Measurements from ENCODE around the gene POLG.

Gene POLG

DNA sequence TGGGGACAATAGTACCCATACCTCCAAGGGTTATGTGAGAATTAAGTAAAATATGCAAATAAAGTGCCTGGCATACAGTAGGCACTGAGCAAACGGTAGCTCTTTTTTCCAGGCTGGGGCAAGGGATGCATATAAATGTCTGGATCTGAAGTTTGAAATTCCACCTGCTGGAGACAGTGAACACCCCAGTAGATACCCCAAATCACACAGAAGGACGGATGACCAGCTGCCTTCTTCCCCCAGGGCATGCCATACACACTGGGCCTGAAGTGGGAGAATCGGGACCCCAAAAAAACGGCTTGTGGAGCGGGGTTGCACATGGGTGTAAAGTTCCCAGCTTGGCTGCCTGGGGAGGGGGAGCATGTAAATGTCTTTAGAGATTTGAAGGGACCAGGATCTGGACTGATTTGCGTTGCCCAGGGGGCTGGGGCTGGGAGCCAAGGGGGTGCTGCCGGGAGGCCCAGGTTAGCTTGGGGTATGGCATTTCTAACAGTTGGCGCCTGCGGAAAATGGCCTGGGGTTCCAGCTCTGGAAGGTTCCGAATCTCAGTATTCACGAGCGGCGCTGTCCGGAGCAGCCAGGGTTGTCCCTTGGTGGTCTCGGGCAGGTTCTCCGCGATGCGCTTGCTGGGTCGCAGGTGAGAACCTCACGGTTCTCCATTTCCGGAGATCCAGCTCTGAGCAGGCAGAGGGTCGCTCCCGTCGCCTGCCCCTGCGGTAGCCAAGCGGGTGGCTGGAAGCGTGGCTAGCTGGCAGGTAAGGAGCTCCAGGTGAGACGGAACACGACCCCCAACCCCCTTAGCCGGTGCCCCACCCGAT is 42.6 kb upstream of the POLG start:
- Histone ChIP-seq H3K4me3 (ENCODE audit: low read length) (no peak overlapping the region), H3K27me3 (ENCODE audit: insufficient read depth, low read length) (peaks cover 100% of the 10 kb centered on the region), H3K4me1 (ENCODE audit: insufficient read depth, low read length) (peaks cover 25% of the 10 kb centered on the region), H3K36me3 (ENCODE audit: insufficient read depth, low read length) (no peaks in the 10 kb centered on the region), H3K9ac (ENCODE audit: low read depth, low read length) (no peak overlapping the region), H3K9me3 (ENCODE audit: insufficient read depth, low read depth, low read length) (no peaks in the 10 kb centered on the region), H3K27ac (ENCODE audit: low read depth, low read length) (no peak overlapping the region)
- WGBS, result 60% methylated on average over 31 of the region's 31 CpGs

DNA sequence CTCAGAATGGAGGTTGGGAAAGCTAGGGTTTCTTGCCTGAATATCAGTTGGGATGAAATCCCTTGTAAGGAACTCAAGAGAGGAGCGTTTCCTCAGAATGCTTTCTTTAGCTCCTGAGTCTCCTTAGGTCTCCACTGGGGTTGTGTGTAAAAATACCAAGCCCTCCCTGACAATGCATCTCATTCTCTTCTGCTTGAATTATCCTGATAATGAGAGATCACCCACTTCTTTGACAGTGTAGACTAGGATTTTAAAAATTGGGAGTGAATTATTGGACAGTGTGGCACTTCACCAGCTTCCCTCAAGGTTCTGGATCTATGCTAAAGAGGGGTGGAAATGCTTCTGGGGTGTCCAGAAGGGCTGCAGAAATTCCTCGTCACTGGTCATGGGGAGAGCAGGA is 41.8 kb upstream of the POLG start:
- Histone ChIP-seq H3K27ac (ENCODE audit: low read depth, low read length) (no peak overlapping the region), H3K36me3 (ENCODE audit: insufficient read depth, low read length) (no peaks in the 10 kb centered on the region), H3K27me3 (ENCODE audit: insufficient read depth, low read length) (peaks cover 100% of the 10 kb centered on the region), H3K9me3 (ENCODE audit: insufficient read depth, low read depth, low read length) (no peaks in the 10 kb centered on the region), H3K4me1 (ENCODE audit: insufficient read depth, low read length) (peaks cover 25% of the 10 kb centered on the region), H3K4me3 (ENCODE audit: low read length) (no peak overlapping the region), H3K9ac (ENCODE audit: low read depth, low read length) (no peak overlapping the region)
- 55% methylated on average over 2 of the region's 2 CpGs for WGBS

GRCh38 chr15:89375093-89376005 is 40.7 kb upstream of the POLG start:
- no peaks in the 10 kb centered on the region for H3K36me3 ChIP-seq (ENCODE audit: insufficient read depth, low read length)
- no peak overlapping the region for H3K27ac ChIP-seq (ENCODE audit: low read depth, low read length)
- 40% methylated on average over 9 of the region's 9 CpGs for WGBS
- H3K4me1 ChIP-seq (ENCODE audit: insufficient read depth, low read length), result peaks cover 31% of the 10 kb centered on the region
- no peak overlapping the region for H3K4me3 ChIP-seq (ENCODE audit: low read length)
- no peak overlapping the region for H3K9ac ChIP-seq (ENCODE audit: low read depth, low read length)
- peaks cover 100% of the 10 kb centered on the region for H3K27me3 ChIP-seq (ENCODE audit: insufficient read depth, low read length)
- no peaks in the 10 kb centered on the region for H3K9me3 ChIP-seq (ENCODE audit: insufficient read depth, low read depth, low read length)

GRCh38 chr15:89374086-89374981 is 39.7 kb upstream of the POLG start:
- 24% methylated on average over 13 of the region's 14 CpGs for WGBS

DNA sequence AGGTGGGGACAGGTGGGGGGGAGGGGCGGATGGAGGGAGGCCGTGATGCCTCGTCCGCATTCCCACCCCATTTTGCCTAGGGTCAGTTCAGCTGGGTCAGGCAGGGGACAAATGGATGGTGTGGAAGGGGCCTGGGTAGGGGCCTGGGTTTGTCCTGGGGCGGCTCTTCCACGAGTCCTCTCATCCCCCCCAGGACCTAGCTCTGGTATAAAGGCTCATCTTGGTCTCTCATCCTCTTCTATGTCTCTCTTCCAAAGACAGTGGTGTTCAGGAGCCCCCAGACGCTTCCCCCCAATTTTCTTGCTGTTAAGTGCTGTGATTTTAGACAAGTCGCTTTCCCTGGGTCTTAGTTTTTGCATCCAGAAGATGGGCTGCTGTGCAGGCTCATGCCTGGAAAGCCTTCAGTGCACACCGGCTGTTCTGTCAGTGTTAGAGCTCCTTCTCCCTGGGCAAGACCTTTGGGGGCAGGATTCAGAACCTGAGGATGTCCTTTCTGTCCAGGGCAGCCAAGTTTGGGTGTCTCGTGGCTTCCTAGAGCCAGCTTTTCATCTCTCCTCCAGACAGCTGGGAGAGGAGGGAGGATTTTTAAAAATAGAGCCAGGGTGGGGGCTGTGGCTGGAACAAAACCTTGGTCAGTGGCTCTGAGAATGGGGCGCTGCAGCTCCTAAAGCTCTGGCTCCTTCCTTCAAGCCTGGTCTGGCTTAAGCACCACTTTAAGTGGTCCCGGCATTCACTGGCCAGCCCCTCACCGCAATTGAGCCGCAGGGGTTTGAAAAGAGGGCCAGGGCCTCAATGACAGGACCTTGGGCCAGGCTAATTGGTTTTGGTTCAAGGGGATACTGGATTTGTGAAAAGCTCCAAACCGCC is 37.7 kb upstream of the POLG start:
- no peak overlapping the region for H3K9ac ChIP-seq (ENCODE audit: low read depth, low read length)
- H3K27me3 ChIP-seq (ENCODE audit: insufficient read depth, low read length), result peaks cover 100% of the 10 kb centered on the region
- H3K9me3 ChIP-seq (ENCODE audit: insufficient read depth, low read depth, low read length), result no peaks in the 10 kb centered on the region
- no peak overlapping the region for H3K27ac ChIP-seq (ENCODE audit: low read depth, low read length)
- no peaks in the 10 kb centered on the region for H3K36me3 ChIP-seq (ENCODE audit: insufficient read depth, low read length)
- peaks cover 37% of the 10 kb centered on the region for H3K4me1 ChIP-seq (ENCODE audit: insufficient read depth, low read length)
- H3K4me3 ChIP-seq (ENCODE audit: low read length), result no peak overlapping the region
- WGBS, result 29% methylated on average over 15 of the region's 15 CpGs

More at GRCh38 chr15:89374086-89374981, 39.7 kb upstream of the POLG start:
- no peaks in the 10 kb centered on the region for H3K9me3 ChIP-seq (ENCODE audit: insufficient read depth, low read depth, low read length)
- no peak overlapping the region for H3K4me3 ChIP-seq (ENCODE audit: low read length)
- H3K36me3 ChIP-seq (ENCODE audit: insufficient read depth, low read length), result no peaks in the 10 kb centered on the region
- no peak overlapping the region for H3K9ac ChIP-seq (ENCODE audit: low read depth, low read length)
- no peak overlapping the region for H3K27ac ChIP-seq (ENCODE audit: low read depth, low read length)
- H3K4me1 ChIP-seq (ENCODE audit: insufficient read depth, low read length), result peaks cover 37% of the 10 kb centered on the region
- H3K27me3 ChIP-seq (ENCODE audit: insufficient read depth, low read length), result peaks cover 100% of the 10 kb centered on the region

DNA sequence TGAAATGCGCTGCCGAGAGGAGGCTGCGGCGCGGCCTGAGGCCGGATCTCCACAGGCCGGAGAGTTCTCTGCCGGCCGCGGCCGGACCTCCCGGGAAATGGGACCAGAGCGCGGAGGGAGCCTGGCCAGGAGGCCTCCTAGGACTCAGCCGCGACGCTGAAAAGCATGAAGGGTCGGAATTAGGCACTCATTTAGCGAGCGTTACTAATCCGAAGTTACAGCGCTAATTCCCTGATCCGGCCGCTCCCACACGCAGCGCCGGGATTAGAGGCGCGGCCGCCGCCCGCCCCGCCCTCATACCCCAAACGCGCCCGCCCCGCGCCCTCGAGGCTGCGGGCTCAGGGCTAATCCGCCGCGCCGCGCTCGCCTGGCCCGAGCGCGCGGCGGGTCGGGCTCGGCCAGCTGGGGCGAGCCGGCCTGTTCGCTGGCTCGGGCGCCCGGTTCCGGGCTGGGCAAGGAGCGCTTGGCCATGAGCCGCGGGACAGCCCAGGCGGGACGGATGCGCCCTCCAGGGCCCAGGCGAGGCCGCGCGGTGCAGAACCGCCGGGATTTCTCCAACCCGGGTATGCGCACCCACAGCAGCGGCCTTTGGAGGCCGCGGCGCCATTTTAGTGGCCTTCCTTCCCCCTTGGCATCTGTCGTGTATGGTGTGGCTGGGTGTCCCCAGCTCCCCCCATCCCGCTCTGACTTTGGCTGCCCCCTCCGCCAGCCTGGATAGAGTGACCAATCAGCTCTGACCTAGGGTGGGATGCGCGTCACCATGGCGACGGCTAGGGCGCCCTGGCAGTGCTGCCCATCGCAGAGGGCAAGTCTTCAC is 36.8 kb upstream of the POLG start:
- Histone ChIP-seq H3K4me3 (ENCODE audit: low read length) (peak overlapping the region; percentile 25; the same call in 1 of the 2 replicates), H3K27ac (ENCODE audit: low read depth, low read length) (no peak overlapping the region), H3K4me1 (ENCODE audit: insufficient read depth, low read length) (peaks cover 37% of the 10 kb centered on the region), H3K36me3 (ENCODE audit: insufficient read depth, low read length) (no peaks in the 10 kb centered on the region), H3K9ac (ENCODE audit: low read depth, low read length) (no peak overlapping the region), H3K9me3 (ENCODE audit: insufficient read depth, low read depth, low read length) (no peaks in the 10 kb centered on the region), H3K27me3 (ENCODE audit: insufficient read depth, low read length) (peaks cover 100% of the 10 kb centered on the region)
- WGBS, result 2% methylated on average over 87 of the region's 87 CpGs

DNA sequence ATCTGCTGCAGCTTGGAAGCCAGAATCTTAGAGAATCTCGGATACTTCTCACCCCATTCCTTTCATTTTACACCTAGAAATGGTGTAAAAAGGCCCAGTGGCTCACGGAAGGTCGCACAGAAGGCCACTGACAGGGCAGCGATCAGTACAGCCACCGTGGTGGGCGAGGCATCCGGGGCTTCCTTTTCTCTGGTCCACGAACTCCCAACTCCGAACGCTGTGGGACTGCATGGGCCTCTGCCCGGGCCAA is 36.3 kb upstream of the POLG start:
- Histone ChIP-seq H3K9me3 (ENCODE audit: insufficient read depth, low read depth, low read length) (no peaks in the 10 kb centered on the region), H3K4me3 (ENCODE audit: low read length) (no peak overlapping the region), H3K9ac (ENCODE audit: low read depth, low read length) (no peak overlapping the region), H3K36me3 (ENCODE audit: insufficient read depth, low read length) (no peaks in the 10 kb centered on the region), H3K27ac (ENCODE audit: low read depth, low read length) (no peak overlapping the region), H3K27me3 (ENCODE audit: insufficient read depth, low read length) (peaks cover 100% of the 10 kb centered on the region), H3K4me1 (ENCODE audit: insufficient read depth, low read length) (peaks cover 37% of the 10 kb centered on the region)
- WGBS, result 2% methylated on average over 11 of the region's 11 CpGs

- 5% methylated on average over 33 of the region's 33 CpGs for WGBS
- Histone ChIP-seq H3K4me3 (ENCODE audit: low read length) (peak overlapping the region; percentile 25; the same call in 1 of the 2 replicates), H3K27ac (ENCODE audit: low read depth, low read length) (no peak overlapping the region), H3K27me3 (ENCODE audit: insufficient read depth, low read length) (peaks cover 100% of the 10 kb centered on the region), H3K9ac (ENCODE audit: low read depth, low read length) (no peak overlapping the region), H3K4me1 (ENCODE audit: insufficient read depth, low read length) (peaks cover 37% of the 10 kb centered on the region), H3K9me3 (ENCODE audit: insufficient read depth, low read depth, low read length) (no peaks in the 10 kb centered on the region), H3K36me3 (ENCODE audit: insufficient read depth, low read length) (no peaks in the 10 kb centered on the region)
Measured at GRCh38 chr15:89370120-89370977, 35.7 kb upstream of the POLG start.

GRCh38 chr15:89369341-89369947 is 34.8 kb upstream of the POLG start:
- 0% methylated on average over 3 of the region's 3 CpGs for WGBS
- Histone ChIP-seq H3K36me3 (ENCODE audit: insufficient read depth, low read length) (no peaks in the 10 kb centered on the region), H3K4me3 (ENCODE audit: low read length) (peak overlapping the region; percentile 12; the same call in 1 of the 2 replicates), H3K9me3 (ENCODE audit: insufficient read depth, low read depth, low read length) (no peaks in the 10 kb centered on the region), H3K4me1 (ENCODE audit: insufficient read depth, low read length) (peaks cover 28% of the 10 kb centered on the region), H3K9ac (ENCODE audit: low read depth, low read length) (no peak overlapping the region), H3K27ac (ENCODE audit: low read depth, low read length) (no peak overlapping the region), H3K27me3 (ENCODE audit: insufficient read depth, low read length) (peaks cover 100% of the 10 kb centered on the region)
